GM18505 (cell line): ENCODE measurements around the gene FOXN3.
"Not testable (repeated sequence)": the region's sequence is repeated elsewhere in the genome, so short reads cannot be mapped to it uniquely, and the experiment has no call there.

Experiments used
- ATAC-seq: cut with Tn5 transposase; IDR thresholded peaks from one replicate; pipeline ENCODE4 v1.9.1; 2021; ENCODE audit not compliant: unreplicated experiment
- POLR2A ChIP-seq: IDR thresholded peaks from 4 replicates; pipeline ENCODE4 v1.6.1; 2011; ENCODE audit warnings: borderline replicate concordance; ENCODE audit not compliant: insufficient read depth, insufficient read length; ENCODE audit errors: extremely low read depth

The FOXN3 gene

GRCh38 chr14:89205137-89205740 is 211.8 kb downstream of the FOXN3 start:
- no peak for ATAC-seq
- TF ChIP-seq POLR2A, result no peak

- no peak for ATAC-seq
These were observed 214.4 kb downstream of the FOXN3 start for GRCh38 chr14:89202413-89203190.

GRCh38 chr14:89201645-89202044 is 215.4 kb downstream of the FOXN3 start:
- ATAC-seq, result no peak
- no peak for TF ChIP-seq POLR2A

More at GRCh38 chr14:89202413-89203190, 214.4 kb downstream of the FOXN3 start:
- TF ChIP-seq POLR2A, result no peak

- ATAC-seq, result not testable (repeated sequence)
These were observed 217.7 kb downstream of the FOXN3 start for GRCh38 chr14:89199357-89199756.

GRCh38 chr14:89198544-89199329 is 218.3 kb downstream of the FOXN3 start:
- ATAC-seq, result no peak
- no peak for TF ChIP-seq POLR2A

- ATAC-seq, result no peak
- TF ChIP-seq POLR2A, result no peak
These were observed 219.4 kb downstream of the FOXN3 start for GRCh38 chr14:89197623-89198022.

- TF ChIP-seq POLR2A, result no peak
- no peak for ATAC-seq
These were observed 220.5 kb downstream of the FOXN3 start for GRCh38 chr14:89196545-89196944.

- no peak for TF ChIP-seq POLR2A
- no peak for ATAC-seq
These were observed 222.7 kb downstream of the FOXN3 start for GRCh38 chr14:89194376-89194775.

- no peak for ATAC-seq
- no peak for TF ChIP-seq POLR2A
These were observed 226.1 kb downstream of the FOXN3 start for GRCh38 chr14:89190765-89191513.

- no peak for ATAC-seq
- no peak for TF ChIP-seq POLR2A
These were observed 228.5 kb downstream of the FOXN3 start for GRCh38 chr14:89188492-89188891.

- no peak for ATAC-seq
- TF ChIP-seq POLR2A, result no peak
These were observed 229.5 kb downstream of the FOXN3 start for GRCh38 chr14:89187501-89187900.

- no peak for ATAC-seq
- TF ChIP-seq POLR2A, result no peak
These were observed 230.1 kb downstream of the FOXN3 start for GRCh38 chr14:89186856-89187376.

- no peak for ATAC-seq
- TF ChIP-seq POLR2A, result no peak
These were observed 230.8 kb downstream of the FOXN3 start for GRCh38 chr14:89185919-89186855.

- no peak for TF ChIP-seq POLR2A
- ATAC-seq, result no peak
These were observed 232.1 kb downstream of the FOXN3 start for GRCh38 chr14:89184952-89185351.
